ENCODE results near the gene NCS1.

Gene NCS1

DNA sequence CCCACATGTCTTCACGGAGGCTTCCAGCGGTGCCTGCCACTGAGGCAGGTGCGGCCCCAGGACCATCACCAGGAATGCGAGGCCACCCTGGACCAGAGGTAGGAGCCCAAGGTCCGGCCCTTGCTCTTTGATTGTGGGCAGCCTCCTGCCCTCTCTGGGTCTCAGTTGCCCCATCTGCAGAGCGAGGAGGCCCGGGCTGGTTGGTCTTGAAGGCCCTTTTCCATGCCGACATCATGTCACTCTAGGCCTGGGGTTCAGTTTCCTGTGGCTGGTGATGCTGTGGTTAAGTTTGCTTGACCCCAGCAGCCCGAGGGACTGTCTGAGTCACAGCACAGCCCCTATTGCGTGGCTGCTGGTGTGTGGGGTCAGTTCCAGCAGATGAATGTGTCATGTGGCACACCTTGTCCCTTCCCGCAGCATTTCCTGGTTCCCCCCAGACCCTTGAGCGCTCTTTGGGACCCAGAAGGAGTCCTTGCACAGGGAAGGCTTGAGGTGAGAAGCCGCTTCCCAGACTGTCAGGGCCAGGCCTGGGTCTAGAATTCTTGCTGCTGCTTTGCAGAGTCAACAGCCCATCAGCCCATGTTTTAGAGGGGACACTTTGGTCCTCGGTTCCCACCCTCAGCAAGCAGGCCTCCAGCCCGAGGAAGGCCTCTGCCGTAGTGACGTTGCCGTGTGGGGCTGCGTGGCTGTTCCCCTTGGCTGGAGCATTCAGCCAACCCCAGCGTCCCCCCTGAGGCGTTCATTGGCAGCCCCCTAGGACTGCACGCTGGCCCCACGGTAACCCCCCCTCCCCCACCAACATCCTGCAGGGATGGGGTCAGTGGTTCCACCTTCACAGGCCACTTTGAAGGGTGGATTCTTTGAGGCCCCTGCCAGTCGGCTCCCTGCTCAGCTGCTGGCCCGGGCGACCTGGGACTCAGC lies 62.4 kb downstream of the NCS1 start:
- no peak for DNase-seq (ENCODE audit: low read depth, low spot score)
- Histone ChIP-seq H3K9ac (ENCODE audit: insufficient read length) (no peak overlapping the region), H3K27ac (no peak overlapping the region), H3K9me3 (ENCODE audit: low read depth, low read length) (no peaks in the 10 kb centered on the region), H3K4me3 (no peak overlapping the region), H3K36me3 (ENCODE audit: insufficient read depth, low read length) (peaks cover 30% of the 10 kb centered on the region)
- TF ChIP-seq POLR2AphosphoS5 (IDR thresholded peaks at IDR 0.05; ENCODE audit: borderline replicate concordance, low read depth, low read length) (no peak), FOXP2 (optimal IDR thresholded peaks at IDR 0.05; ENCODE audit: control extremely low read depth, extremely low read length, insufficient read depth) (no peak), EZH2 (IDR thresholded peaks at IDR 0.05) (no peak)

GRCh38 chr9:130235558-130236435 lies 63.6 kb downstream of the NCS1 start:
- H3K4me3 ChIP-seq, result no peak overlapping the region
- TF ChIP-seq FOXP2 (optimal IDR thresholded peaks at IDR 0.05; ENCODE audit: control extremely low read depth, extremely low read length, insufficient read depth) (no peak), EZH2 (IDR thresholded peaks at IDR 0.05) (no peak), POLR2AphosphoS5 (IDR thresholded peaks at IDR 0.05; ENCODE audit: borderline replicate concordance, low read depth, low read length) (no peak)
- H3K36me3 ChIP-seq (ENCODE audit: insufficient read depth, low read length), result peaks cover 23% of the 10 kb centered on the region; the same call in 1 of the 2 replicates
- no peak for DNase-seq (ENCODE audit: low read depth, low spot score)
- no peak overlapping the region for H3K27ac ChIP-seq
- H3K9ac ChIP-seq (ENCODE audit: insufficient read length), result no peak overlapping the region
- H3K9me3 ChIP-seq (ENCODE audit: low read depth, low read length), result no peaks in the 10 kb centered on the region

- DNase-seq (ENCODE audit: low read depth, low spot score), result no peak
- TF ChIP-seq POLR2AphosphoS5 (IDR thresholded peaks at IDR 0.05; ENCODE audit: borderline replicate concordance, low read depth, low read length) (no peak), FOXP2 (optimal IDR thresholded peaks at IDR 0.05; ENCODE audit: control extremely low read depth, extremely low read length, insufficient read depth) (no peak), EZH2 (IDR thresholded peaks at IDR 0.05) (no peak)
- Histone ChIP-seq H3K9ac (ENCODE audit: insufficient read length) (no peak overlapping the region), H3K27ac (peak overlapping the region; percentile 63), H3K4me3 (no peak overlapping the region), H3K36me3 (ENCODE audit: insufficient read depth, low read length) (peaks cover 23% of the 10 kb centered on the region; the same call in 1 of the 2 replicates), H3K9me3 (ENCODE audit: low read depth, low read length) (no peaks in the 10 kb centered on the region)
These were observed 64.3 kb downstream of the NCS1 start for GRCh38 chr9:130236436-130236985.

- TF ChIP-seq FOXP2 (optimal IDR thresholded peaks at IDR 0.05; ENCODE audit: control extremely low read depth, extremely low read length, insufficient read depth) (no peak), POLR2AphosphoS5 (IDR thresholded peaks at IDR 0.05; ENCODE audit: borderline replicate concordance, low read depth, low read length) (no peak), EZH2 (IDR thresholded peaks at IDR 0.05) (no peak)
- H3K9ac ChIP-seq (ENCODE audit: insufficient read length), result no peak overlapping the region
- H3K36me3 ChIP-seq (ENCODE audit: insufficient read depth, low read length), result peaks cover 23% of the 10 kb centered on the region; the same call in 1 of the 2 replicates
- H3K9me3 ChIP-seq (ENCODE audit: low read depth, low read length), result no peaks in the 10 kb centered on the region
- peak overlapping the region; percentile 63 for H3K27ac ChIP-seq
- no peak for DNase-seq (ENCODE audit: low read depth, low spot score)
- no peak overlapping the region for H3K4me3 ChIP-seq
These were observed 64.9 kb downstream of the NCS1 start for GRCh38 chr9:130237076-130237475.

DNA sequence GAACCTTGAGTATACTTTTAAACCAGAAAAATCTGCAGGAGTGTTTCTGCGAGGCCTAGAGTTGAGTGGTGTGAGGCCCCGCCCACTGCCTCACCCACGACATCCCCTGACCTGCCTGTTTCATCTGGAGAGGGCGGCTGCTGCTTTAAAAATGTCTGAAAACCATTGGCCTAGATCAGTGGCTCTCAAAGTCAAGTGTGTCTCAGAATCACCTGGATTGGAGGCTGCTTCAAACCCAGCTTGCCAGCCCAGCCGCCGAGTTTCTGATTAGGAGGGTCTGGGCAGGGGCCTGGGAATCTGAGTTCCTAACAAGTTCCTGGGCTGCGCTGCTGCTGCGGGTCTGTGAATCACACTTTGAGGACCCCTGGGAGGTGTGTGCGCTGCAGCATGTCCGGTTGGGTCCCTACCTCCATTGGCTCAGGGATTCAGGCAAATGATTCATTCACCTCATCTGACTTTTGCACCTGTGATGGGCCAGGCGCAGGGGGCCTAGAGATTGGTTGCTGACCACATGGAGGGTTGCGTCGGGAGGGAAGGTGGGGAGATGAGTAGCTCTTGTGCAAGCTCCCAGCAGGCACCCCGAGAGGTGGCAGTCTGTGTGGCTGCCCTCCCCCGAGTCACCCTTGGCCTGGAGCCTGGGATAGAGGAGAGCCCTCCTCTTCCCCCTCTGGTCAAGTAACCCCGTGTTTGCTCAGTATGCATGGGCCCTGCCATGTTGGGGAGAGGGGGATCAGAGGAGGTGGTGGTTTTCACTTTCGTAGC lies 65.7 kb downstream of the NCS1 start:
- Histone ChIP-seq H3K27ac (peak overlapping the region; percentile 81), H3K36me3 (ENCODE audit: insufficient read depth, low read length) (peaks cover 19% of the 10 kb centered on the region; the same call in 1 of the 2 replicates), H3K9ac (ENCODE audit: insufficient read length) (no peak overlapping the region), H3K9me3 (ENCODE audit: low read depth, low read length) (no peaks in the 10 kb centered on the region), H3K4me3 (no peak overlapping the region)
- no peak for TF ChIP-seq EZH2 (IDR thresholded peaks at IDR 0.05)
- no peak for TF ChIP-seq POLR2AphosphoS5 (IDR thresholded peaks at IDR 0.05; ENCODE audit: borderline replicate concordance, low read depth, low read length)
- no peak for TF ChIP-seq FOXP2 (optimal IDR thresholded peaks at IDR 0.05; ENCODE audit: control extremely low read depth, extremely low read length, insufficient read depth)
- no peak for DNase-seq (ENCODE audit: low read depth, low spot score)

GRCh38 chr9:130239363-130239695 lies 67.1 kb downstream of the NCS1 start:
- Histone ChIP-seq H3K9me3 (ENCODE audit: low read depth, low read length) (no peaks in the 10 kb centered on the region), H3K4me3 (0 out of 2 replicates have a peak overlapping the region, but pooled peaks have one; percentile 3), H3K9ac (ENCODE audit: insufficient read length) (peak overlapping the region; percentile 28), H3K36me3 (ENCODE audit: insufficient read depth, low read length) (peaks cover 8% of the 10 kb centered on the region; the same call in 1 of the 2 replicates), H3K27ac (peak overlapping the region; percentile 81)
- DNase-seq (ENCODE audit: low read depth, low spot score), result no peak
- no peak for TF ChIP-seq EZH2 (IDR thresholded peaks at IDR 0.05)
- TF ChIP-seq FOXP2 (optimal IDR thresholded peaks at IDR 0.05; ENCODE audit: control extremely low read depth, extremely low read length, insufficient read depth), result no peak
- no peak for TF ChIP-seq POLR2AphosphoS5 (IDR thresholded peaks at IDR 0.05; ENCODE audit: borderline replicate concordance, low read depth, low read length)

DNA sequence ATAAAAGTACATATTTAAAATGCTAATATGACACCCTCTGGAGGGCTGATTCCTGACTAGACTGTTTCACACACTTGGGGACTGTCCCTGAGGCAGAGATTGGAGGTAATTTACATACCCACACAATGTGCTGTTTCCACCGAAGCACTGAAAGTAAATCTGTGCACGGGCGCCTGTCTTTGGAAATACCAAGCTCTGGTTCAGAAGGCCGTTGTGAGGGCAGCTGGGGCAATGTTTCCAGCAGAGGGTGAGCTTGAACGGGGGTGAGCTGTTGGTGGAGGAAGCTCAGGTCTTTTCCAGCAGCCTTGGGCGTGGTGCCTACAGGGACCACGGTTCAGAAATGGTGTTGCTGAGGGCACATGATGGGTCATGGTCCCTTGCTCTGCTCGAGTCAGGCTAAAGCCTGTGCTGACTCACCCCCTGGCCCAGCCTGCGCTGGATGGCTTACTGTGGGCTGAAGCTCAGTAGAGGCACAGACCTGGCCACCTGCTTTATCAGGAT lies 67.6 kb downstream of the NCS1 start:
- no peaks in the 10 kb centered on the region for H3K9me3 ChIP-seq (ENCODE audit: low read depth, low read length)
- peaks cover 4% of the 10 kb centered on the region; the same call in 1 of the 2 replicates for H3K36me3 ChIP-seq (ENCODE audit: insufficient read depth, low read length)
- no peak for TF ChIP-seq EZH2 (IDR thresholded peaks at IDR 0.05)
- peak; percentile 42 for TF ChIP-seq POLR2AphosphoS5 (IDR thresholded peaks at IDR 0.05; ENCODE audit: borderline replicate concordance, low read depth, low read length)
- no peak for TF ChIP-seq FOXP2 (optimal IDR thresholded peaks at IDR 0.05; ENCODE audit: control extremely low read depth, extremely low read length, insufficient read depth)
- DNase-seq (ENCODE audit: low read depth, low spot score), result peak; percentile 72
- peak overlapping the region; percentile 81 for H3K27ac ChIP-seq
- H3K9ac ChIP-seq (ENCODE audit: insufficient read length), result no peak overlapping the region
- H3K4me3 ChIP-seq, result peak overlapping the region; percentile 38; the same call in 1 of the 2 replicates
